OCI-LY3 (cell line): ENCODE data around the gene NFIB.

ENCODE experiments used
- CTCF ChIP-seq: fragments of 200-600, 300-600 bp; sonication (generic); IDR thresholded peaks from 2 replicates; pipeline ENCODE4 v1.5.1; 2014; ENCODE audit warnings: antibody characterized with exemption, low read length, low read depth
- EZH2phosphoT487 ChIP-seq: fragments of 200-600 bp; shearing (Covaris generic); IDR thresholded peaks from 2 replicates; pipeline ENCODE4 v1.6.1; 2018; ENCODE audit warnings: antibody characterized with exemption, mixed run types, low read depth

- TF ChIP-seq CTCF (no peak), EZH2phosphoT487 (no peak)
These were observed 155.0 kb downstream of the NFIB start for GRCh38 chr9:14158916-14159315.
